ENCODE data around the gene GAB1. TPM values are rescaled to one million over a fixed set of nuclear protein-coding genes. Genes with fewer than 3 reads are reported as not detected.

The GAB1 gene
- total RNA-seq, 4 donors from 2014 or later = 25.7 to 37.6 (median 32.8) TPM

- Histone ChIP-seq H3K4me1 (peaks cover 7 to 63% (median 13%) of the 10 kb centered on the region in 3 donors), H3K4me3 (peak overlapping the region; percentile 82 to 93 (median 88)), H3K27me3 (no peaks in the 10 kb centered on the region), H3K27ac (peak overlapping the region; percentile 93 to 99 (median 98)), H3K9me3 (no peaks in the 10 kb centered on the region), H3K36me3 (peaks cover 0 to 26% (median 0%) of the 10 kb centered on the region in 3 donors)
- TF ChIP-seq, protein P1, sequence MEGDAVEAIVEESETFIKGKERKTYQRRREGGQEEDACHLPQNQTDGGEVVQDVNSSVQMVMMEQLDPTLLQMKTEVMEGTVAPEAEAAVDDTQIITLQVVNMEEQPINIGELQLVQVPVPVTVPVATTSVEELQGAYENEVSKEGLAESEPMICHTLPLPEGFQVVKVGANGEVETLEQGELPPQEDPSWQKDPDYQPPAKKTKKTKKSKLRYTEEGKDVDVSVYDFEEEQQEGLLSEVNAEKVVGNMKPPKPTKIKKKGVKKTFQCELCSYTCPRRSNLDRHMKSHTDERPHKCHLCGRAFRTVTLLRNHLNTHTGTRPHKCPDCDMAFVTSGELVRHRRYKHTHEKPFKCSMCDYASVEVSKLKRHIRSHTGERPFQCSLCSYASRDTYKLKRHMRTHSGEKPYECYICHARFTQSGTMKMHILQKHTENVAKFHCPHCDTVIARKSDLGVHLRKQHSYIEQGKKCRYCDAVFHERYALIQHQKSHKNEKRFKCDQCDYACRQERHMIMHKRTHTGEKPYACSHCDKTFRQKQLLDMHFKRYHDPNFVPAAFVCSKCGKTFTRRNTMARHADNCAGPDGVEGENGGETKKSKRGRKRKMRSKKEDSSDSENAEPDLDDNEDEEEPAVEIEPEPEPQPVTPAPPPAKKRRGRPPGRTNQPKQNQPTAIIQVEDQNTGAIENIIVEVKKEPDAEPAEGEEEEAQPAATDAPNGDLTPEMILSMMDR (IDR thresholded peaks at IDR 0.05) = no peak
- TF ChIP-seq POLR2A (IDR thresholded peaks at IDR 0.05) = no peak
- DNase-seq = no peak
- 4 to 8% methylated on average over 5 of the region's 5 CpGs for WGBS, 2 donors
- intact Hi-C loops (cut with DNase I) = no loop called here
Observed at GRCh38 chr4:143514901-143515300, 178.2 kb downstream of the GAB1 start.

DNA sequence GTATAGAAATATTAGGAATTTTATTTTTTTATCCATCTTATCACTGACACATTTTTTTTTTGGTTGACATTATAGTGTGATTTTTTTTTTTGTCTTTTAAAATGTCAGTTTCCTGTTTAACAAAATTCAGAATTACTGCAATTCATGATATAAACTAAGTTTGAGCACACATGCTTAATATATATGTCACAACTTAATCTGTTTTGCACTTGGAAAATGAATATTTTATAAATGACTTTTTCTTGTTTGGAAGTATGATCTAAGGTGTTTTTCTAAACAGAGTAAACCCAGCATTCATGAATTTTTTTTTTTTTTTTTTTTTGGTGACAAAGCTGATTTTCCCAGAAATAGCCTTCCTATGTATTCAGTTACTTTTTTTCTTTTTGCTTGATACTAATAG lies 179.2 kb downstream of the GAB1 start:
- H3K27ac ChIP-seq = peak overlapping the region in 1 of 4 donors; percentile 99
- H3K4me1 ChIP-seq = peaks cover 7 to 73% (median 13%) of the 10 kb centered on the region in 3 donors
- no peak for TF ChIP-seq POLR2A (IDR thresholded peaks at IDR 0.05)
- TF ChIP-seq, protein P1 (IDR thresholded peaks at IDR 0.05) = no peak
- H3K9me3 ChIP-seq = no peaks in the 10 kb centered on the region
- H3K27me3 ChIP-seq = no peaks in the 10 kb centered on the region
- no peak for DNase-seq
- H3K4me3 ChIP-seq = peak overlapping the region in 1 of 4 donors; percentile 1
- intact Hi-C loops (cut with DNase I) = no loop called here
- H3K36me3 ChIP-seq = peaks cover 0 to 36% (median 0%) of the 10 kb centered on the region in 3 donors

DNA sequence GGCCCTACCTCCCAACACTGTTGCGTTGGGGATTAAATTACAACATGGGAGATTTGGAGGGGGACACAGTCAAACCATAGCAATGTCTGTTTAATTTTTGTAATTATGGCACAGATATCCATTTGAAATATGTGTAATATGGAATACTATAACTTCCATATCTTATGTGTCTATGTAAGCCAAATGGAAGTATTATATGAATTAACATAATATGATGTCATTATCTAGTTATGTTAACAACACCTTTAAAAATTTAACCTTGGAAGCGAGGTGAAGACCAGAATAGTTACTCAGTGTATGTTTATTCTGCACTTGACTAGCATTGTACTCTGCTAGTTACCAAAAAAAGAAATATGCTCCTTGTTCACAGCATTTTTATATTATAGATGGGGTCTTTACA lies 181.1 kb downstream of the GAB1 start:
- Histone ChIP-seq H3K27ac (no peak overlapping the region), H3K4me1 (peaks cover 7 to 77% (median 13%) of the 10 kb centered on the region in 3 donors), H3K27me3 (no peaks in the 10 kb centered on the region), H3K9me3 (no peaks in the 10 kb centered on the region), H3K4me3 (no peak overlapping the region), H3K36me3 (peaks cover 0 to 55% (median 0%) of the 10 kb centered on the region in 3 donors)
- TF ChIP-seq POLR2A (IDR thresholded peaks at IDR 0.05) = no peak
- TF ChIP-seq, protein P1 (IDR thresholded peaks at IDR 0.05) = no peak
- WGBS, 2 donors = 85 to 95% methylated on average over 2 of the region's 2 CpGs
- DNase-seq = no peak
- intact Hi-C loops (cut with DNase I) = no loop called here

Small RNA genes lying within 50 kb of the gene (small RNA-seq; reads per million reads assigned to genes)
- gene MIR3139 = 0 reads per million in 4 donors
- 0 reads per million in 4 donors for gene RF00019

Other genes starting within 250 kb of the GAB1 start
- 10 to 100 TPM; 11.9 to 20.6 (median 17.9) TPM for gene USP38, start 152.0 kb upstream of the GAB1 start, total RNA-seq
- gene SMARCA5, start 176.8 kb downstream of the GAB1 start, total RNA-seq = 10 to 100 TPM; 13.6 to 28.4 (median 22.9) TPM

Measured in esophagus squamous epithelium (tissue), 5 donors.